ENCODE results near the gene GNA12.

GNA12 gene, protein sequence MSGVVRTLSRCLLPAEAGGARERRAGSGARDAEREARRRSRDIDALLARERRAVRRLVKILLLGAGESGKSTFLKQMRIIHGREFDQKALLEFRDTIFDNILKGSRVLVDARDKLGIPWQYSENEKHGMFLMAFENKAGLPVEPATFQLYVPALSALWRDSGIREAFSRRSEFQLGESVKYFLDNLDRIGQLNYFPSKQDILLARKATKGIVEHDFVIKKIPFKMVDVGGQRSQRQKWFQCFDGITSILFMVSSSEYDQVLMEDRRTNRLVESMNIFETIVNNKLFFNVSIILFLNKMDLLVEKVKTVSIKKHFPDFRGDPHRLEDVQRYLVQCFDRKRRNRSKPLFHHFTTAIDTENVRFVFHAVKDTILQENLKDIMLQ

DNA sequence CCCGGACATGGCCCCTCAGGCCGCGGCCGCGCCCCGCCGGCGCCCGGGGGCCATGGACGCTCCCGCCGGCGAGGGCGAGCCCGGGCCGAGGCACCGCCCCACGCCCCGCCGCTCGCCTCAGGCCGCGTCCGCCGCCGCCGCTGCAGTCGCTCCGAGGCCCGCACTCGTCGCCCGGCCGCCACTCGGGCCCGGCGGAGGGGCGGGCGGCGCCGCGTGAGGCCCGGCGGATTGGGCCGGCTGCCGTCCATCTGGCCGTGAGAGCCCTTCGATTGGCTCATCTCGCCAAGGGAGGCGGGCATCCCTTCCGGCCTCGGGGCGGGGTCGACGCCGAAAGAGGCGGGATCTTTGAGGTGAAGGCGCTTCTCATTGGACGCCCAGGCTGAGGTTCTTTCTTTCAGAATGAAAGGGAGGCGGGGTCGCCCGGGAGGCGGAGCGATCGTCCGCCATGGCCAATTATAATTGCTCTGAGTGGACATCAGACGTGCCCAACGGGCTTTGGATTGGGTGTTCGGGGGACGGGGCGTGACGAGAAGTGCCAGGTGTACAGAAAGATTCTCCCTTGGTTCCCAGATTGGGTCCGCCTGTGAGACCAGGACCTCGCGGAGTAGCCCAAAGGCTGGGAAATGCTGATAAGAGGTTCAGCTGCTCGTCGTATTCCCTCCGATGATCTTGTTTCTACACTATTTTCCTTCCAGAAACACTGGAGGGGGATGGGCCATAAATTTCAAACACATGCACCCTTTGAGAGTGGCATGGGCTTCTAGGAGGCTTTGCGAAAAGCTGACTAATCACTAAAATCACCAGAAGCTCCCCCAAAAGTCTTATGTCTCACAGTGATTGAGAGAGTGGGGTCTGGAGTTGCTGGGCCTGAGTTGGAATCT, at the start of gene GNA12:
Gene GNA12, minus strand, starts transcription at position 156 of the 881 bp plus-strand sequence. Its CDS starts 147 bp downstream, at position 9.
- peak; percentile 99 for DNase-seq (ENCODE audit: low read depth, low spot score)

DNA sequence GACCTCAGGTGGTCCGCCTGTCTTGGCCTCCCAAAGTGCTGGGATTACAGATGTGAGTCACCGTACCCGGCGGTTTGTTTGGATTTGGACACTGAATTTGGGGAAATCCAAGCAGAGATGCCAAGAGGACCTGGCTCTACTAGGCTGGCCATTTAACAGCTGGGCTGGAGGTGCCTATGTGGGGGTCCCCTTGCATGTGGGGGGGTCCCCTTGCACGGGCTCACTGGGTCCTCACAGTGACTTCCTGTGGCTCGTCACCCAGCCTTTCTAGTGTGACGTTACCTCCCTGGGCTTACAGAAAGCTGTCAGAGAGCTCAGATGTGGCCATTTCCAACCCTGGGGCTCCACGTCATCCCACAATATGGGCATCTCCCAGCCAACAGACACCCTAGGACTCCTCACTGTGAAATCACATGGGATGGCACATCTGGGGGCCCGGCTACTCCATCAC, 49.3 kb upstream of the GNA12 start:
- DNase-seq (ENCODE audit: low read depth, low spot score) = no peak

DNA sequence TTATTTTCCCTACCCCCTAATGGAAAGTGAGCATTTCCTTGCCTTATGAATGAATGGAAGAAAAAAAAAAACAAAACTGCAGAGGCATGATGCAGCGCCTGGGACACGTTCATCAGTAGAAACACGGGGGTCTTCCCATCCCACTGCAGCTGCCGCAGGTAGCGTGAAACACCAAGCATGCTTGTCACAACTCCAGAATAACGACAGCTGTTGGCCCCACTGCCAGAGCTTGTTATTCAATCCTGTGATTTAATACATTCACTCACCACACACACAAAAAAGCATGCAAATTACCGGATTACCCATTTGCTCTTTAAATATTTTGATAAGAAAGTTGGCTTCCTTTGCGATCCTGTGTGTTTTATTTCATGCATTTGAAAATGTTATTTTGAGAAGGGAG, 48.4 kb upstream of the GNA12 start:
- no peak for DNase-seq (ENCODE audit: low read depth, low spot score)

DNA sequence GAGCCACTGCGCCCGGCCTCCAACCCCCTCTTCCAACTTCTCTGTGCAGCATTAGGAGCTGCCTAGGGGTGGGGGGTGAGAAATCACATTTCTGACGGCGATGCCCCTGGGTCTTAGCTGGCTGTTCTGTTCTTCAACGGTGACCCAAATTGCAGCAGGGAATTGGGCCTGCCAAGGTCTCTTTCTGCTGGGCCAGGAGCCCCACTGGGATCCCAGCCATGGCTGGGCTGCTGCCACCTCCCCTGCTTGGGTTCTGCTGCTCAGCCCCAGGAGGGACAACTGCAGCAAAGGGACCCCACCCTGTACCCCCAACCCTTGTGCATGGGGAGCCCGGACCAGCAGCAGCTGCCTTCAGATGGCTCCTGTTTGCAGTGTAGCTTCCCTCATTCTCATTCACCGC, 43.7 kb upstream of the GNA12 start:
- no peak for DNase-seq (ENCODE audit: low read depth, low spot score)

DNA sequence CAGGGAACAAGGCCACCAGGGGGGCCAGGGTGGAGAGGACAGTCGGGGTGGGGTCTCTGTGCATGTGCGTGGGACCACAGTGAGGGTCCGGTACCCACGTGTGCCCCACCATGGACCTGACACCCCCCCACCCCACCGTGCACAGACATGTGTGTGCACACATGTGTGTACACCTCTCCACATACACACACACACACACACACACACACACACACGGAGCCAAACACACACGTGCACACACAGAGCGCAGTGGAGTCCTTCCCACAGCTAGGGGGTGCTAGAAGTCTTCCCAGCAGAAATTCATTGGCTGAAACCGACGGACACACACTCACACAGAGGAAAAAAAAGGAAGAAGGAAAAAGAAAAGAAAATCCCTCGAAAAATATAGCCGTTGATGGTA, 42.8 kb upstream of the GNA12 start:
- DNase-seq (ENCODE audit: low read depth, low spot score) = peak; percentile 36

DNA sequence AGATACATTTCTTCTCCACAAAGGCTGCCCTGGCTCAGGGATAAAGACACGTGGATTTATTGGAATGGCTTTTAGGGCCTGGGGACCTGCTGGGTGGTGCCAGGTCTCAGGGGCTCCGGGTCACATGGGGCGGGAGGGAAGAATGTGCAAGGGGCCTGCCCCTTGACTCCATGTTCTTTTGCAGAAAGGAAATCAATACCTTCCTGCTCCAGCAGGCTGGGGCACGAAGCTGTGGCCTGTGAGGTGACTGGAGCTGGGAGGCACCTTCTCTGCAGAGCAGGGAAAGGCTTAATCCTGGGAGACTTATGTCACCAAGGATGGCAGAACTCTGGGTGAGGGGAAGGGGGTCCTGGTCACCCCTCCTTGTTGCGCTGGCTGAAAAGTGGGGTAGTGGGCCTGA, 42.3 kb upstream of the GNA12 start:
- no peak for DNase-seq (ENCODE audit: low read depth, low spot score)

DNA sequence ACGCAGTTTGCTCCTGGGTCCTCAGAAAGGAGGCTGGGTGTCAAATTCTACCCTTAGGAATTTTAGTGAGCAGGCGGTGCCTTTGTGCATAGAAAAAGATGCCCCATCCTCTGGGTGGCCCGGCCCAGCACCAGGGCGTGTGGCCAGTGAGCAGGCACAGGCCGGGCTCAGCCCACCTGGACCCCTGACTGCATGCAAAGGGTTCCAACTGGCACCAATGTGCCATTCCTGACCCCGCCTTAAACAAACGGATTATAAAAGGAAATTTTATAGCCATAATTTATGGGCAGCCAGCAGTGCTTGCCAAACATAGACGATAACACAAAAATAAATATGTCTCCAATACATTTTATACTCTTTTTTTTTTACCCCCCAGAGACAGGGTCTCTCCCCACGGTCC, 40.1 kb upstream of the GNA12 start:
- no peak for DNase-seq (ENCODE audit: low read depth, low spot score)

DNA sequence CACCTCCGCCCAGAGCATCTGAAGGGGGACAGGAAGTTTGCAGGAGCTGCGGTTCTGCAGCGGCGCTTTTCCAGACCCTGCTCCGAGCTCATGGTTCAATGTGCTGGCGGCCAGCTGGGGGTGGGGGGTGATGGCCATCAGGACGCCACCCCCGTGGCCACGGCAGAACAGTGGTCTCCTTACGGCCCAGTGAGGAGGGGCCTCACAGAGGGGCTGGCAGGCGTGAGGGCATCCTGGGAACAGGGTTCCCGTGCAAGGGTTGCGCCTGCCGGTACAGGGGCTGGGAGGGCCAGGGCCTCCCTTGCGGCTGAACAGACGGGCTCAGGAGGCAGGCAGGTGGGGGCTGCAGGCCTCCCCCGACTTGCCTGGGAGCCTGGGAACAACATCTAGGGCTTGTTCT, 39.0 kb upstream of the GNA12 start:
- DNase-seq (ENCODE audit: low read depth, low spot score) = no peak

DNA sequence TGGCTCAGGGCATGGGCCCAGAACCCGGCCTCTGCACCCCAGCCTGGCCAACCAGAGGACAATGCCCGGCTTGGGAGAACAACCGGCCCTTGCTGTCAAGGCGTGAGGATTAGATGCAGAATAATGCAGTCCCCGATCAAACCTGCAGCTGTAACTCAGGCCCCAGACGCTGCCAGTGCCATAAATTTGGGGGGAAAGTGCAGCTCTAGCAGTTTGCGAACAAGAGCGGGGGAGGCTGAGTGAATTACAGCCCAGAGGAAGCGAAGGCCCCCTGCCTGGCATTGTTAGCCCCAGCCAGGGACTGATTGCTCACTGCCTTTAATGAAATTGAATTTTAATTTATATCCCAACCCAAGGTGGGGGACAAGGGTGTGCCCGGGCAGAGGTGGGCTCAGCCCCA, 38.0 kb upstream of the GNA12 start:
- DNase-seq (ENCODE audit: low read depth, low spot score) = no peak

DNA sequence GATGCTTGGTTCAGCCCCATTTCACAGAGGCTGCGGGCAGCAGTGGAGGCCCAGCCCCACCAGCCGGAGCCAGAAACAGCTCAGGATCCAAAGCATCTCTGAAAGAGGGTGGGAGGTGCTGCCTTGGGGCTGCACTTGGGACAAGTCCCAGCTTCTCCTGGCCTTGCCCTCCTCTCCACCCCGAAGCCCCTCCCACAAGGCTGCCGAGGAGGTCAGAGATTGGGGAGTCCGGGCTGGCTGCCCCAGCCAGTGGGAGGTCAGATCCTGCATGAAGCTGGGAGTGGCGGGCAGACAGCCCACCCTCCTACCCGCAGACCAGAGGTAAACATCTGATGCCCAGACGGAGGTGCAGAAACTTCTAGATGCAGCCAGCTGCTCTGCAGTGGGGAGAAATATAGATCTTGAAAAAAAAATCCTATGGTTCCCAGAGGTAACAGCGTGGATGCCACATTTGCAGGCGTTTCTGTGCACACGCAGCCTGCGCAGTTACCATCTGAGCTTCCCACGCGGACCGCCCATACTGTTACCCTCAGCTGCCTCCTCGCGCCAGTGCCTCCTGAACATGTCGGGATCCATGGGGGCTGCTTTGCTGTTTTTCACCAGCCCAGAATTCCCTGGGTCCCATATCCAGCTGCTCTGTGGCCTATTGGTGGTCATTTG, 36.9 kb upstream of the GNA12 start:
- no peak for DNase-seq (ENCODE audit: low read depth, low spot score)

DNA sequence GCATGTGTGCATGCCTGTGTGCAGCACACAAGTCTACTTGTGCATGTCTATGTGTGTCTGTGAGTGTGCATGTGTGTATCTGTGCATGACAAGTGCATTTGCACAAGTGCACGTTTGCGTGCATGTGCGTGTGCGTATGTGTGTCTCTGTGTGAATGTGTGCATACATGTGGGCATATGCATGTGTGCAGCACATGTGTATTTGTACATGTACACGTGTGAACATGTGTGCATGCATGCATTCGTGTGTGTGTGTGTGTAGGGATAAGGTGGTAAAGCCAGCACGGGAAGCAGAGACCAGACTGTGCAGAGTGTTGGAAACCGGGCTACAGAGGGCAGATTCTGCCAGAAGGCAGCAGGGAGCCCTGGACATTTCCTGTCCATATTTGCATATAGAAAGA, 35.9 kb upstream of the GNA12 start:
- DNase-seq (ENCODE audit: low read depth, low spot score) = no peak

DNA sequence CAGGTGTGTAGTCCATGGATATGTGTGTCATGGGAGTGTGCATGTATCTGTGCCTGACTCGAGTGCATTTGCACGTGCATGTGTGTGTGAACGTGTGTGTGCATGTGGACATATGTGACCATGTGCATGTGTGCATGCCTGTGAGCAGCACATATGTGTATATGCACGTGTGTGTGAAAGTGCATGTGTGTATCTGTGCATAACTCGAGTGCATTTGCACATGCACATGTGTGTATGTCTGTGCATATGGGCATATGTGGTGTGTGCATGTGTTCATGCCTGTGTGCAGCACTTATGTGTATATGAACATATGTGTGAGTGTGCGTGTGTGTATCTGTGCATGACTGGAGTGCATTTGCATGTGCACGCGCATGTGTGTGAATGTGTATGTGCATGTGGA, 35.2 kb upstream of the GNA12 start:
- no peak for DNase-seq (ENCODE audit: low read depth, low spot score)

DNA sequence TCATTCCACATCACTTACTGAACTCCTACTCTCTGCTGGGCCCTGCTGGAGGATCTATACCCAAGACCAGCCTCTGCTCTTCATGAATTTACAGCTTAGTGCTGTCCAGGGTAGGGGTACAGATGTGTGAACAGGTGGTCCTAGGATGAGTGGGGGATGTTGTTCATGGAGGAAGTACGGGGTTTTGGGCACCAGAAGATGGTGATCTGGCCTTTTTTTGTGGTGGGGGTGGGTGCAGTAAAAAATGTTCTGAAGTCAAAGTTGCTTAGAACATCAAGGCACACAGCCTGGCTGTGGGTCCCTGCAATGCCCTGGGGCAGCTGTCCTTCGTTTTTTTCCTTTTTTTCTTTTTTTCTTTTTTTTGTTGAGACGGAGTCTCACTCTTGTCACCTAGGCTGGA, 34.2 kb upstream of the GNA12 start:
- DNase-seq (ENCODE audit: low read depth, low spot score) = no peak

DNA sequence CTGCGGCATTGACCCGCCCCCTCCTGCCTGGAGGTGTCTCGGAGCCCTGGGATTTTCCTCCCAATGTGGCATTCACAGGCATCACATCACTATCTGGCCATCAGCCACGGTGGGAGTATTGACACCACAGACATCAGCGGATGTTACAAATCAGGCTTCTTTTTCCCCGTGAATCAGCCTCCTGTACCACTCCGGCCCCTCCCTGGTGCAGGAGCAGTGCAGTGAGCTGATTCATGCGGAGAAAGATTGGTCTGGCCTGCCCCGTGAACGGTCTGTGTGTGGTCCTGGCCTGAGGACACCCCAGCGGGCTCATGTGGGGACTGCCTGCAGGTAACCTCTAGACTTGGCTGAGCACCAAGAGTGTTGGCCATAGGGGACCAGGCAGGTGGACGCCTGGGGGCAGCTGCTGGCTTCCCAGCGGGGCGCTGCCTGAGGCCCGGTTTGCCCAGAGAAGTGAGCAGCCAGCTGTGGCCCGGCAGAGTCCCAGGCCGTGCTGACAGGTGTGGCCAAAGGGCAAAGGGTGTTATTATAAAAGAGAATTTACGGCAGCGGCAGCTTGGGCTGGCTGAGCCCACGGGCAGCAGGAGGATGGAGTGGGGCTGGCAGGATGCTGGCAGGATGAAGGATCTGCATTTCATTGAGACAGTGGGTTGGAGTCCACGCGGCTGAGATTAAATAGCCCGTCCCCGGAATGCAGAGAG, 32.1 kb upstream of the GNA12 start:
- no peak for DNase-seq (ENCODE audit: low read depth, low spot score)

DNA sequence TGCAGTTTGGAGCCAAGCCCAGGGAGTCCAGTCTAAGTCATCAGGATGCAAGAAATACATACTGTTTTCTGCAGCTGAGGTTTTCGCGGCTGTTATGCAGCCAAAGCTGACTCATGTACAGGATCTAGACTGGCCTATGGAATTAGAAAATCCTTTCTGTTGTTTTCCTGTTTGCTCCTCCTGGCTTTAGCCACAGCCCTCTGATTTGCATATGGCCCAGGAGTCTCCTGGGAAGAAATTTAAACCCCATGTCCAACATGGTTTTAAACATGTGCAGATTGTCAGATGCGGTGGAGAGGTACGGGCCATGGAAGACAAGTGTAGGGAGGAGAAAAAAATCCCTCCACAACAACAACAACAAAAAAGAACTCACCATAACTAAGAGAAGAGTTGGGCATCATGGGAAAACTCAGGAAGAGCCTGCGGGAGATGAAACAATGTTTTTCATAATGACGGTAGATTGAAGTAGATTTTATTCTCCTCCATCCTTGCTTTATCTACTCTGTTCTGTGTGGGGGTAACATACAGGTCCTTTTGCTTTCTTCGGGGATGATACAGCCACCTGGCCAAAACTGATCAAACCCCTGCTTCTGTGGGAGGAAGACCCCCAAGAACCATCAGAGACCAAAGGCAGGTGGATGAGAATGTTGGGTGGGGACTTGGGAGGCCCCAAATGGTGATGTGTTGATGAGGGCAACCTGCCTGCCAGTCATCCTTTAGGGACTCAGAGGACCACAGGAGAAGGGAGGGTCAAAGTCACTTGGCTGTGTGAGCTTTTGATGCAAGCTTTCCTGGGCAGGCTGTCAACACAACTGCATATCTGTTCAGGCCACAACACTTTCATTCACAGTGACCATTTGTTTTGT, 29.8 kb upstream of the GNA12 start:
- DNase-seq (ENCODE audit: low read depth, low spot score) = no peak

DNA sequence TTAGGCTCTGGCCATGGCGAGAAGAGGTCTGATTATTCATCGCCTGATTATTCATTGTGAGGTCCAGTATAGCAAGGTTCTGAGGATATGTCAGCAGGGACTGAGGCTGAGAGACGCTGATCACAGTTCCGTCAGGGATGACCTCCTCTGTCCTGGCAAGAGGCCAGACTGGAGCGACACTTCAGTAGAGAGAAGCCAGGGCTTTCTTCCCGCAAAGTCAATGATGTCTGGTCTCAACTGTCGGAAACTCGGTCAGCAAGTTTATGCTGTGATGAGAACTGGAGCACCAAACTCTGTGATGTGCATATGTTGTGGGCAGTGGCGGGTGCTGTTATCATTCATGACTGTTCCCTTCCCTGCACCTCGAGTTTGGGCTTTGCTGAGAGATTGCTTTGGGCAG, 29.0 kb upstream of the GNA12 start:
- DNase-seq (ENCODE audit: low read depth, low spot score) = no peak

DNA sequence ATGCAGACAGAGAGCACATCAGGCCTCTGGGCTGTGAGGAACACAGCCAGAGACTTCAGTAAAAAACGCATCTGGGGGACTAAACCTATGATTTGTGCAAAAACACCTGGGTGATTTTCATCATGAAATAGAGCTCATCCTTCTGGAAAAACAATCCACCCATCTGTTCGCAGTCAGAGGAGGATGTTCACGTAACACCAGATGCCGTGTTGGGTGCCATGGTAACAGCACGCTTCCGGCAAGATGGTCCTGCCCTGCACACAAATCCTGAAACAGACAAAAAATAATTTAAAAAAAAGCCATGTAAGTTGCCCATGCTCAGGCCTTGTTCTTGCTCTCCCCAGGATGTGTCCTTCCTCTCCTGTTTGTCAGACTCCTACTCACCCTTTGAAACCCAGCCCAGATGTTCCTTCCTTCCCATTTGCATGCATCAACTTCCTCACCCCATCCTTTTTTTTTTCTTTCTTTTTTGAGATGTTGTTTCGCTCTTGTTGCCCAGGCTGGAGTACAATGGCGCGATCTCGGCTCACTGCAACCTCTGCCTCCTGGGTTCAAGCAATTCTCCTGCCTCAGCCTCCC, 28.3 kb upstream of the GNA12 start:
- DNase-seq (ENCODE audit: low read depth, low spot score) = no peak

DNA sequence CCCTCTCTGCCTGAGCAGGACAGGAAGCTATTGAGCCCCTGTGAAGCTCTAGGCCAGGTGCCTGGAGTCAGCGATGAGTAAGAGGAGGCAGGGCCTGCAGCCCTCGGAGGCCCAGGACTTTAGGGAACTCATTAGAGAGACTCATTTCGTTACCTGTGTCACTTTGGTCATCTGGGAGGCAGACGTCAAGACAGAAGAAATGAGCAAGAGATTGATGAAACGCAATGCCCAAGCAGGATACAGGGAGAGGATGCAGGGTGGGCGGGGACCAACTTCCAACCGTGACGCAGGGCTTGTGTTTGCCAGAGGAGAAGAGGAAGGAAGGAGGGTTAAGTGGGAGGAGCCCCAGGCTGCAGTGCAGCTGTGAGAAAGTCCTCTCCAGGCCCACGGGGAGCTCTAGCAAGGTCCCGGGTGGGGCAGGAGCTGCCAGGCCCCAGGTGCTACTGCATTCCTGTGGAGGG, 26.4 kb upstream of the GNA12 start:
- no peak for DNase-seq (ENCODE audit: low read depth, low spot score)

DNA sequence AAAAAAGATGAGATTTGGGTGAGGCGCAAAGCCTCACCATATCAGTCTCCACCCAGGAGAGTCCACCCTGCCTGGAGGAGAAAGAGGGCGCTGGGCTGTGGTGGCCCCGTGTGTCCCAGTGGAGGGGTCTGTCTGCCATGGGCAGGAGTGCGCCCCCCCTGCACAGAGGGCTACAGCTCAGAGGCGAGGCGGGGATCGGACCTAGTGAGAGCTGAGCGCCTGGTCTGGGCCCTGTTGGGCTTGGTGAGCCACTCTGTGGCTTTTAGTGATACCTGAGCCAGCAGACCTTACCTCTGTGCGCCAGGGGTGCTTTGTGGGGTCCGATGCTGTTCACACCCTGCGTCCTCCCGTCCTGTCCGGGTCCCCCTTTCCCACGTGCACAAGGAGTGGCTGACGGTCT, 25.9 kb upstream of the GNA12 start:
- no peak for DNase-seq (ENCODE audit: low read depth, low spot score)

DNA sequence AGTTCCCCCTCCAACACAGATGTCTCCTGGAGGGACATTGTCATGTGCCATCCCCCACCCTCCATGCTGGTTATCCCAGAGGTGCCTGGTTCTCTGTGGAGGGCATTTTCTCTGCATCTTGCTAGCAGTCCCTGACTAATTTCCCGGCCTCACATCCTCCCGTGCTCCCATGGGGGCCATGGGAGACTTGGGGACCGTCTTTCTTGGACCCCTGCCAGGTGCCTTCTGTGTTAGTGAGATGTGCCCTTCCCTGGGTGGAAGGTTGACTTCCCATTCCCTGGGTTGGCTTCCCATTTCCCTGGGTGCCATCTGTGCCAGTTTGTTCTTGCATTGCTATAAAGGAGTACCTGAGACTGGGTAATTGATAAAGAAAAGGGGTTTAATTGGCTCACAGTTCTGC, 22.5 kb upstream of the GNA12 start:
- DNase-seq (ENCODE audit: low read depth, low spot score) = no peak
